EL (cell line): ENCODE results near the gene PLEKHJ1.

Experiments used
- DNase-seq: peaks from one replicate; pipeline ENCODE4 v3.0.0-alpha.2; 2016

The PLEKHJ1 gene

GRCh38 chr19:2216361-2217225, 19.5 kb downstream of the PLEKHJ1 start:
- no peak for DNase-seq

GRCh38 chr19:2215281-2215751, 20.8 kb downstream of the PLEKHJ1 start:
- DNase-seq = no peak

- DNase-seq = no peak
These were observed 21.9 kb downstream of the PLEKHJ1 start for GRCh38 chr19:2214251-2214650.

- no peak for DNase-seq
These were observed 22.3 kb downstream of the PLEKHJ1 start for GRCh38 chr19:2213799-2214198.

GRCh38 chr19:2212861-2213711, 23.0 kb downstream of the PLEKHJ1 start:
- DNase-seq = no peak

GRCh38 chr19:2210987-2211740, 25.0 kb downstream of the PLEKHJ1 start:
- no peak for DNase-seq

- no peak for DNase-seq
These were observed 25.9 kb downstream of the PLEKHJ1 start for GRCh38 chr19:2210206-2210605.

- DNase-seq = no peak
These were observed 26.7 kb downstream of the PLEKHJ1 start for GRCh38 chr19:2209408-2209807.

- no peak for DNase-seq
These were observed 27.2 kb downstream of the PLEKHJ1 start for GRCh38 chr19:2208975-2209374.

- DNase-seq = peak; percentile 88
These were observed 27.9 kb downstream of the PLEKHJ1 start for GRCh38 chr19:2207991-2208860.

- no peak for DNase-seq
These were observed 29.1 kb downstream of the PLEKHJ1 start for GRCh38 chr19:2207008-2207407.

GRCh38 chr19:2202366-2202765, 33.8 kb downstream of the PLEKHJ1 start:
- DNase-seq = no peak

- no peak for DNase-seq
These were observed 34.5 kb downstream of the PLEKHJ1 start for GRCh38 chr19:2201473-2202148.

- peak; percentile 12 for DNase-seq
These were observed 35.4 kb downstream of the PLEKHJ1 start for GRCh38 chr19:2200624-2201294.

GRCh38 chr19:2199861-2200623, 36.1 kb downstream of the PLEKHJ1 start:
- no peak for DNase-seq

GRCh38 chr19:2199215-2199614, 36.9 kb downstream of the PLEKHJ1 start:
- no peak for DNase-seq

GRCh38 chr19:2198317-2198716, 37.8 kb downstream of the PLEKHJ1 start:
- no peak for DNase-seq

- DNase-seq = no peak
These were observed 38.9 kb downstream of the PLEKHJ1 start for GRCh38 chr19:2197270-2197669.

- no peak for DNase-seq
These were observed 40.2 kb downstream of the PLEKHJ1 start for GRCh38 chr19:2195914-2196313.

- DNase-seq = no peak
These were observed 40.8 kb downstream of the PLEKHJ1 start for GRCh38 chr19:2195361-2195760.
